Prostate gland (tissue), 2 donors: ENCODE measurements around the gene P2RY8.
"Not testable (repeated sequence)": the region's sequence is repeated elsewhere in the genome, so short reads cannot be mapped to it uniquely, and the experiment has no call there.

Experiments
- CTCF ChIP-seq, 4 experiments: fragments of 200-600 bp in 2 of 4; fragments of 450-650 bp in 2 of 4; sonication (generic) in 2 of 4; IDR thresholded peaks; 1 replicate in 3 of 4; 2 replicates in 1 of 4; pipeline ENCODE4 v1.5.1; 2016 to 2019; ENCODE audit warnings: antibody characterized with exemption in 4 of 4, mild to moderate bottlenecking in 2 of 4, moderate library complexity in 2 of 4
- POLR2A ChIP-seq: fragments of 450-650 bp; IDR thresholded peaks from one replicate; pipeline ENCODE4 v1.6.1; 2016; ENCODE audit warnings: antibody characterized with exemption, mild to moderate bottlenecking
- POLR2AphosphoS5 ChIP-seq: sonication (generic); formaldehyde crosslinking; IDR thresholded peaks from one replicate; pipeline ENCODE4 v1.6.1; 2017; ENCODE audit warnings: antibody characterized with exemption

GRCh38 chrX:1537716-1538090, 718 bp upstream of the P2RY8 start:
- TF ChIP-seq POLR2A; POLR2AphosphoS5; CTCF (IDR thresholded peaks at IDR 0.05): not testable (repeated sequence)
